Dermis microvascular lymphatic vessel endothelial cell (primary cell): ENCODE results near the gene TSR1. TPM values are rescaled to one million over a fixed set of nuclear protein-coding genes. Genes with fewer than 3 reads are reported as not detected.
A peak's percentile ranks its signal among the peaks of the same experiment; 100 is the strongest.

Source experiments
- DNase-seq, 2 donors: peaks; one replicate each; pipeline versions ENCODE4 v3.0.0 to v3.0.0-alpha.2; 2010; ENCODE audit warnings: low read depth in 2 of 2
- total RNA-seq: library from RNA; depleted of rRNA; stranded (reverse); fragments of >200 nt; gene quantifications from 2 replicates; pipeline ENCODE4 v1.2.1, GENCODE V29; 2014

TSR1 gene
- 33.4 and 34.4 TPM in 2 replicates for total RNA-seq

- DNase-seq, result peak; percentile 75 to 92
These were observed at the start of gene TSR1 for GRCh38 chr17:2336215-2336851. TSR1 (minus strand) TSS chr17:2336457; CDS start chr17:2336427, 30 bp downstream.

- no peak for DNase-seq
These were observed 49.3 kb upstream of the TSR1 start for GRCh38 chr17:2385240-2386210.

- no peak for DNase-seq
These were observed 48.3 kb upstream of the TSR1 start for GRCh38 chr17:2384439-2385127.

GRCh38 chr17:2383628-2384167 lies 47.4 kb upstream of the TSR1 start:
- no peak for DNase-seq

GRCh38 chr17:2380950-2381649 lies 44.8 kb upstream of the TSR1 start:
- no peak for DNase-seq

GRCh38 chr17:2380226-2380922 lies 44.1 kb upstream of the TSR1 start:
- DNase-seq, result no peak

- no peak for DNase-seq
These were observed 43.4 kb upstream of the TSR1 start for GRCh38 chr17:2379489-2380225.

GRCh38 chr17:2378905-2379304 lies 42.6 kb upstream of the TSR1 start:
- no peak for DNase-seq

- DNase-seq, result no peak
These were observed 41.4 kb upstream of the TSR1 start for GRCh38 chr17:2377659-2378058.

- no peak for DNase-seq
These were observed 39.9 kb upstream of the TSR1 start for GRCh38 chr17:2376107-2376506.

GRCh38 chr17:2375406-2375805 lies 39.1 kb upstream of the TSR1 start:
- no peak for DNase-seq

- no peak for DNase-seq
These were observed 38.5 kb upstream of the TSR1 start for GRCh38 chr17:2374549-2375285.

GRCh38 chr17:2373179-2373578 lies 36.9 kb upstream of the TSR1 start:
- no peak for DNase-seq

- DNase-seq, result no peak
These were observed 36.4 kb upstream of the TSR1 start for GRCh38 chr17:2372681-2373080.

- DNase-seq, result no peak
These were observed 35.9 kb upstream of the TSR1 start for GRCh38 chr17:2372180-2372579.

GRCh38 chr17:2371183-2372130 lies 35.2 kb upstream of the TSR1 start:
- no peak for DNase-seq

GRCh38 chr17:2370211-2370589 lies 33.9 kb upstream of the TSR1 start:
- DNase-seq, result no peak

- DNase-seq, result no peak
These were observed 33.4 kb upstream of the TSR1 start for GRCh38 chr17:2369551-2370210.
